T47D (cell line): ENCODE measurements around the gene CA4.
"Not testable (repeated sequence)": the region's sequence is repeated elsewhere in the genome, so short reads cannot be mapped to it uniquely, and the experiment has no call there.

Experiments used
- DNase-seq, 2 experiments: peaks; one replicate each; pipeline versions ENCODE4 v3.0.0 to v3.0.0-alpha.2; 2011 to 2012; ENCODE audit warnings: low read depth in 1 of 2, low spot score in 1 of 2
- JUND ChIP-seq: IDR thresholded peaks from 2 replicates; pipeline ENCODE4 v1.6.1; 2012; ENCODE audit warnings: low read depth
- in situ Hi-C: cut with HindIII; loops from 2 replicates; pipeline ENCODE4 v1.10.0; 2016; ENCODE audit warnings: low sequenced_read_pairs, low pct_unique_long_range_greater_than_20kb

Gene CA4

GRCh38 chr17:60168654-60169053 lies 18.9 kb downstream of the CA4 start:
- no peak for TF ChIP-seq JUND
- in situ Hi-C loops, result no loop called here
- no peak for DNase-seq

DNA sequence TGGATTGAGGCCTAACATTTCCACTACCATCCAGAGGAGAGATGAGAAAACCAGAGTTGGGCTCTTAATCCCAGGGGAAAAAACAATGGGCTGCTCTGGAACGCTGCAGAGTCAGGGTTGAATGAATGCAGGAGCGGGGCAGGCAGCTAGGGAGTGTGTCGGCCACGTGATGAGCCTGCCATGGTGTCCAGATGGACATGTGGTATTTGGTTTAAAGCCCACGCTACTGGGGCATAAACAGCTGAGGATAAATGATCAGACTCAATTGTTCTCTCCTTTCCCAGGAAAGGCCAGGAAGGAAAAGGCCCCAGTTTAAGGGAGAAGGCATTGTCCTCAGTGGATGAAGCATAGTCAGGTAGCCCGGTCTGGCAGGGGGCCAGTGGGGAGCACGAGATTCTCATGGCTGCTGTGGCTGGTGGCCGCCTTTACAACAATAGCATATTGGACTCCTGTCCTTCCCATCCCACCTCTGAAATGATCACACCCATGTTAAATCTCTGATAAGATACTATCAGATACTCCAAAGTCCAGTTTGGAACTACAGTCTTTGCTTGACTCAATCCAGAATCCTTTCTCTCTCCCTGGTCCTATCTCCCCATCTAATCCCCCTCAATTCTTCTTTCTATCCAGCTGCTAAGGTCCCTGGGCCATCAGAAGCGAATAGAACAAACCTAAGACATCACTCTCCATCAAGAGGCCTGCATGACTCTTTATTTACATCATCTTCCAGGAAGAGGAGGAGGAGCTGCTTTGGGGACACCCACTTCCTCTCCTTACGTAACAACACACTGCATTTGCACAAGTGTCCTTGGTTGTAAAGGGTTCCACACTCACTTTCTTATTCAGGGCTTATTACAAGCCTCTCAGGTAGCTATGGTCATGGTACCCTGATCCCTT lies 20.4 kb downstream of the CA4 start:
- TF ChIP-seq JUND, result no peak
- peak in 1 of 2 experiments; percentile 24 for DNase-seq
- in situ Hi-C loops, result no loop called here

GRCh38 chr17:60170835-60171752 lies 21.3 kb downstream of the CA4 start:
- in situ Hi-C loops, result no loop called here
- TF ChIP-seq JUND, result no peak
- DNase-seq, result peak; percentile 23 to 63

DNA sequence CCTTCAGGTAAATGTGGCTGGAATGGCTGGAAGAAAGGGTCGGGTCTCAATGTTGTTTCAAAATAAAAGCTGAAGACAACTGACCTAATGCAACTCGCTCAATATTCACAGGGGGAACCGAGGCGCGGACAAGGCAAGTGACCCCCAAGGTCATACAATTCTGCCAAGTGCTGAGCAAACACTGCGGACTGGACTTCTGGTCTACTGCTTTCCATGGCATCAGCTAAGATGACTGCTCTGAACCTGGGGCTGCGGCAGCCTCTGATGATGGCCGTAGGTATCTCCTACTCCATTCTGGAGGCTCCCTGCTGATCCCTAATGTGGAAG lies 21.9 kb downstream of the CA4 start:
- no peak for TF ChIP-seq JUND
- in situ Hi-C loops, result no loop called here
- DNase-seq, result no peak

GRCh38 chr17:60173304-60173819 lies 23.6 kb downstream of the CA4 start:
- in situ Hi-C loops, result no loop called here
- no peak for DNase-seq
- TF ChIP-seq JUND, result no peak

DNA sequence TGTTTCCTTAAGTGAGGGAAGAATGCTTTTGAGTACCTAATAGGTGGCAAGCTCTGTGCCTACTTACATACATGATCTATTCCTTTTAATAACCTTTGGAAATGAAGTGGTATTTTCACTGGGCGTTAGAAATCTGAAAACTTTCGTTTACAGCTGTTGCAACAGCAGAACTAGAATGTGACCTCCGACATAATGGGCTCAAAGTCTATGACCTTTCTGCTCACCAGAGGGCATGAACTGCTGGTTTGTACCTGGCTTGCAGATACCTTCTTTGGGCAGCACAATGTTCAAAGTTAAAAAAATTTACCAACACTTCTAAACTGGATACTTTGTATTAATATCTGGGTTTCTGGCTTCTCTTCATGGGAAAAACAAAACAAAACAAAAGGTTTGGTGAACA lies 24.3 kb downstream of the CA4 start:
- in situ Hi-C loops, result no loop called here
- no peak for TF ChIP-seq JUND
- no peak for DNase-seq

GRCh38 chr17:60174767-60175166 lies 25.0 kb downstream of the CA4 start:
- in situ Hi-C loops, result not testable (repeated sequence)
- DNase-seq, result peak in 1 of 2 experiments; percentile 56

DNA sequence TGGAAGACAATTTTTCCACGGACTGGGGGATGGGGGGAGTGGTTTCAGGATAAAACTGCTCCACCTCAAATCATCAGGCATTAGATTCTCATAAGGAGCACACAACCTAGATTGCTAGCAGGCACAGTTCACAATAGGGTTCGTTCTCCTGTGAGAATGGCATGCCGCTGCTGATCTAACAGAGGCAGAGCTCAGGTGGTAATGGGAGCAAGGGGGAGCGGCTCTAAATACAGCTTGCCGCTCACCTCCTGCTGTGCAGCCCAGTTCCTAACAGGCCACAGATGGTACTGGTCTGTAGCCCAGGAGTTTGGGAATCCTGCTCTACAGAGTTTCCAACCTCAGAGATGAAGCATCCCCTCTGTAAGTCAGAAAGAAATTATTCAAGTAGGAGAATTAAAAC lies 27.0 kb downstream of the CA4 start:
- DNase-seq, in situ Hi-C loops: not testable (repeated sequence)

GRCh38 chr17:60178180-60178579 lies 28.4 kb downstream of the CA4 start:
- in situ Hi-C loops, DNase-seq: not testable (repeated sequence)

- in situ Hi-C loops, DNase-seq: not testable (repeated sequence)
These were observed 30.6 kb downstream of the CA4 start for GRCh38 chr17:60180380-60180779.

DNA sequence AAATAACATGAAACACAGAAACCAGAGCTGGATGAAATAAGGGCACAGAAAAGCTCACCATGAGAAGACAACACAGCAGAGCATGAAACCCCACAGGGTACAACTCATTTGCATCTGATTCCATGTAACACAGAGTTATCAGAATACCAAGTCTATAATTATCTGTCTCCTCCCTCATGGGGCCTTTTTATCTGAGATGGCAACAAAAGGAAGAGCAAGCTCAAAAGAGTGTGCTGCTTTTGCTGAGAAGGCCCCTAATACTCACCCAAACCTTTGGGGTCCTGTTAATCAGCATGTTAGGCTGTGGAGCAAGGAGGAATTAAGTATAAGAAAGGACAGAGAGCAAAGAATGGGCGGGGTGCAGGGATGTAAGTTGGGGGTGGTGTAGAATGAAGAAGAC lies 36.6 kb downstream of the CA4 start:
- in situ Hi-C loops, DNase-seq: not testable (repeated sequence)

- in situ Hi-C loops, DNase-seq: not testable (repeated sequence)
These were observed 37.3 kb downstream of the CA4 start for GRCh38 chr17:60186846-60187745.
